ENCODE measurements around the gene SF3A1. TPM values are rescaled to one million over a fixed set of nuclear protein-coding genes. Genes with fewer than 3 reads are reported as not detected.
A peak's percentile ranks its signal among the peaks of the same experiment; 100 is the strongest.

The SF3A1 gene
- total and polyA plus RNA-seq, 3 experiments from 2014 or later = 139 to 241 (median 235) TPM

DNA sequence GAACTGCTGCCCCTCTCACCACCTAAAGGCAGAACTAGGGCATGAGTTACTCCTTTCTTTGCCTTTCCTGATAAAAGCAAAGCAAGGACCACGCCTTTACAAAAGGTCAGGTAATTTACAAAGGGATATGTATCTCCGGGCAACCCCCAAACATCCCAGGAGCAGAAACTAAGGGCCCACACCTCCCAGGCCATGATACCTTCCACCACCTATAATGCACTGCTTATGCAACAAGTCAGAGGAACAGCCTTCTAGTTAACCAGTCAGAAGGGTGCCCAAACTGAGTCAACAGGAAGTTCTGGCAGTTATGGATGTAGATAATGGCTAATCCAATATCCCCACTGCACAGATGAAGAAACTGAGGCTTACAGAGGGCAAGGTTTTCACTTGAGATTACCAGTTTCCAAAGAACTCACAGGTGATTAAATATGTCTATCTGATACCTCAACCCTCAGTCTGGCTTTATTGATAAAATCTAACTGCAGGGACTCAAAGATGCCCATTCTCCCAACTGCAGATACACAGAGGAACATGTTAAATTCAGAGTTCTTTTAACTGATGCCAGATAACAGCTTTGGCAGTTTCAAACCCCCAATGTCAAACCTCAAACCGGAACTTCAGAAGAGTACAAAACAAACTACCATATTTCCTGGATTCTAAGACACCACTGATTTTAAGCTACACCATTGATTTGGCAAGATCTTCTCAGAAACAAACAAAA, 50.6 kb downstream of the SF3A1 start:
- H3K4me1 ChIP-seq (ENCODE audit: insufficient read depth, low read length) = peaks cover 99% of the 10 kb centered on the region
- no peaks in the 10 kb centered on the region for H3K9me3 ChIP-seq (ENCODE audit: low read length)
- H3K36me3 ChIP-seq (ENCODE audit: insufficient read depth, low read length) = peaks cover 7% of the 10 kb centered on the region
- ChIA-PET CTCF (interaction anchor here (1.0 to 8.6 kb wide), 9 partner anchors 9 to 119 kb away, joined by 3 to 98 read pairs (median 6); partner anchors contain the start of genes CASTOR1, MTFP1, RNF215 and TBC1D10A), POLR2A (interaction anchor here (0.6 to 7.2 kb wide), 13 partner anchors 8 to 882 kb away, joined by 3 to 71 read pairs (median 3); partner anchors contain the start of genes CASTOR1, CCDC157, MTFP1 and SF3A1)
- H3K9me3 Mint-ChIP-seq = no peaks in the 10 kb centered on the region
- no peaks in the 10 kb centered on the region for H3K27me3 Mint-ChIP-seq
- peaks cover 99 to 100% (median 100%) of the 10 kb centered on the region in 3 donors for H3K4me1 Mint-ChIP-seq
- peaks cover 0 to 36% (median 7%) of the 10 kb centered on the region in 3 donors for H3K36me3 Mint-ChIP-seq
- peak overlapping the region; percentile 61 for H3K4me3 ChIP-seq (ENCODE audit: low read length)
- peak in 2 of 5 donors; percentile 73 to 87 for DNase-seq
- no peaks in the 10 kb centered on the region for H3K27me3 ChIP-seq (ENCODE audit: insufficient read depth, low read length, poor library complexity, severe bottlenecking)
- H3K4me3 Mint-ChIP-seq = peak overlapping the region; percentile 64 to 77 (median 69)
- H3K27ac Mint-ChIP-seq = peak overlapping the region; percentile 31 to 99 (median 89)
- H3K27ac ChIP-seq (ENCODE audit: low read depth, low read length) = peak overlapping the region; percentile 40

- H3K27me3 Mint-ChIP-seq = no peaks in the 10 kb centered on the region
- no peaks in the 10 kb centered on the region for H3K9me3 Mint-ChIP-seq
- peaks cover 0 to 39% (median 7%) of the 10 kb centered on the region in 3 donors for H3K36me3 Mint-ChIP-seq
- peaks cover 99% of the 10 kb centered on the region for H3K4me1 ChIP-seq (ENCODE audit: insufficient read depth, low read length)
- DNase-seq = peak in 4 of 5 donors; percentile 35 to 68 (median 60)
- H3K4me1 Mint-ChIP-seq = peaks cover 94 to 100% (median 99%) of the 10 kb centered on the region in 3 donors
- peak overlapping the region; percentile 40 for H3K27ac ChIP-seq (ENCODE audit: low read depth, low read length)
- H3K27me3 ChIP-seq (ENCODE audit: insufficient read depth, low read length, poor library complexity, severe bottlenecking) = no peaks in the 10 kb centered on the region
- H3K9me3 ChIP-seq (ENCODE audit: low read length) = no peaks in the 10 kb centered on the region
- peaks cover 13% of the 10 kb centered on the region for H3K36me3 ChIP-seq (ENCODE audit: insufficient read depth, low read length)
- ChIA-PET POLR2A (interaction anchor here (0.8 to 7.2 kb wide), 5 partner anchors 8 to 51 kb away, joined by 3 to 71 read pairs (median 15); partner anchors contain the start of genes CASTOR1, CCDC157, SF3A1 and TBC1D10A), CTCF (interaction anchor here (1.1 to 8.6 kb wide), 4 partner anchors 15 to 82 kb away, joined by 5 to 98 read pairs (median 26); partner anchors contain the start of genes CASTOR1, RNF215 and TBC1D10A)
- H3K27ac Mint-ChIP-seq = peak overlapping the region; percentile 78 to 99 (median 91)
- H3K4me3 ChIP-seq (ENCODE audit: low read length) = peak overlapping the region; percentile 61
- peak overlapping the region; percentile 64 to 77 (median 69) for H3K4me3 Mint-ChIP-seq
These were observed 51.2 kb downstream of the SF3A1 start for GRCh38 chr22:30305519-30305905.

DNA sequence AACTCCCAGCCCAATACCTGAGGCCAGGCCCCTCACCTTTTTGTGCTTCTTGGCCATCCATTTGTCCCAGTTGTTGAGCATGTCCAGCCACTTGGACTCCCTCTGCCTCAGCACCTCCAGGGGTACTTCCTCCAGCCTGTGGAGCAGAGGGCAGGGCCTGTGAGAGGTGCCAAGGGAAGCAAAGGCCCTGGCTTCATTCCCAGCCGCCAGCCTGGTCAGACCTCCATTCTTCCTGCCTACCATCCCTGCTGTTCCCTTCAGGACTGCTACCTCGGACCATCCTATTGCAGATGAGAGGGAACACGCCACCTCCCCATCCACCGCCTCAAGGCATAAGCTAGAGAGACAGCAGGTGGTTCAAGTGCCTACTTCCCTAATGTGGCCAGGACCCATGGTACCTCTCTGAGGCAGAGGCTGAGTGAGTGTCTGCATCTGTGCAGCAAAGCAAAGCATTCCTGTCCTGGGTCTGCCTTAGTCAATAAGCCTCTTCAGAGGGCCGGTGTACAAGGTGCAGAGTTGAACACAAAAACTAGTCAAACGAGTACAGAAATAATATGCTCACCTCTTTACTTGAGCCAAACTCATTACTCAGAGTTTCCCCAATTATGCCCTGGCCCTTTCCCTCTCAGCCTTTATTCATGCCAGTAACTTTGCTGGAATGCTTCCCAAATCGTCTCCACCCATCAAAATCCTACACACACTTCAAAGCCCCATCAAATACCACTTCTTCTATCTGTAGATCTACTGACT, 52.0 kb downstream of the SF3A1 start:
- H3K4me3 Mint-ChIP-seq = peak overlapping the region; percentile 24 to 77 (median 66)
- peaks cover 16% of the 10 kb centered on the region for H3K36me3 ChIP-seq (ENCODE audit: insufficient read depth, low read length)
- CTCF ChIA-PET = interaction anchor here (1.1 to 8.6 kb wide), 4 partner anchors 14 to 83 kb away, joined by 5 to 98 read pairs (median 26); partner anchors contain the start of genes CASTOR1, RNF215 and TBC1D10A
- peaks cover 98% of the 10 kb centered on the region for H3K4me1 ChIP-seq (ENCODE audit: insufficient read depth, low read length)
- H3K4me3 ChIP-seq (ENCODE audit: low read length) = peak overlapping the region; percentile 61
- no peaks in the 10 kb centered on the region for H3K9me3 Mint-ChIP-seq
- H3K27ac Mint-ChIP-seq = peak overlapping the region; percentile 78 to 99 (median 91)
- H3K4me1 Mint-ChIP-seq = peaks cover 86 to 94% (median 91%) of the 10 kb centered on the region in 3 donors
- peaks cover 0 to 46% (median 7%) of the 10 kb centered on the region in 3 donors for H3K36me3 Mint-ChIP-seq
- no peaks in the 10 kb centered on the region for H3K9me3 ChIP-seq (ENCODE audit: low read length)
- POLR2A ChIA-PET = interaction anchor here (2.0 to 7.2 kb wide), 5 partner anchors 9 to 52 kb away, joined by 10 to 71 read pairs (median 21); partner anchors contain the start of genes CASTOR1, CCDC157, SF3A1 and TBC1D10A
- H3K27me3 ChIP-seq (ENCODE audit: insufficient read depth, low read length, poor library complexity, severe bottlenecking) = no peaks in the 10 kb centered on the region
- H3K27me3 Mint-ChIP-seq = no peaks in the 10 kb centered on the region
- no peak for DNase-seq
- peak overlapping the region; percentile 40 for H3K27ac ChIP-seq (ENCODE audit: low read depth, low read length)

DNA sequence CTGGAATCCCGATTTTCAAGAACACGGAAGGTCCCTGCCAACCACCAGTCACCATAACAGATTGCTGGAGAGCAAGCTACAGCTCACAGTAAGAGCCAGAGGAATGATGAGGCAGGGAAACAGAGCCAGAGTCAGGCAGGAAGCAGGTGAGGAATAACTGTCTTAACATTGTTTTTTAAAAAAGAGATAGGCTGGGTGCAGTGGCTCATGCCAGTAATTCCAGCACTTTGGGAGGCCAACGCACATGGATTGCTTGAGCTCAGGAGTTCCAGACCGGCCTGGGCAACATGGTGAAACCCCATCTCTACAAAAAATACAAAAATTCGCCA, 53.9 kb downstream of the SF3A1 start:
- H3K27ac Mint-ChIP-seq = peak overlapping the region; percentile 83 to 96 (median 91)
- H3K9me3 Mint-ChIP-seq = no peaks in the 10 kb centered on the region
- Histone ChIP-seq H3K27me3 (ENCODE audit: insufficient read depth, low read length, poor library complexity, severe bottlenecking) (no peaks in the 10 kb centered on the region), H3K4me1 (ENCODE audit: insufficient read depth, low read length) (peaks cover 97% of the 10 kb centered on the region), H3K4me3 (ENCODE audit: low read length) (peak overlapping the region; percentile 49), H3K9me3 (ENCODE audit: low read length) (no peaks in the 10 kb centered on the region), H3K27ac (ENCODE audit: low read depth, low read length) (peak overlapping the region; percentile 22), H3K36me3 (ENCODE audit: insufficient read depth, low read length) (peaks cover 34% of the 10 kb centered on the region)
- peaks cover 0 to 62% (median 7%) of the 10 kb centered on the region in 3 donors for H3K36me3 Mint-ChIP-seq
- peak overlapping the region; percentile 38 to 82 (median 59) for H3K4me3 Mint-ChIP-seq
- peaks cover 80 to 90% (median 88%) of the 10 kb centered on the region in 3 donors for H3K4me1 Mint-ChIP-seq
- DNase-seq = no peak
- no peaks in the 10 kb centered on the region for H3K27me3 Mint-ChIP-seq
- CTCF ChIA-PET = interaction anchor here (0.9 to 8.6 kb wide), 3 partner anchors 12 to 24 kb away, joined by 3 to 98 read pairs (median 3); partner anchors contain the start of genes CASTOR1 and TBC1D10A
- POLR2A ChIA-PET = interaction anchor here (3.1 to 7.2 kb wide), 3 partner anchors 13 to 53 kb away, joined by 12 to 71 read pairs (median 21); partner anchors contain the start of genes CASTOR1, CCDC157, SF3A1 and TBC1D10A

DNA sequence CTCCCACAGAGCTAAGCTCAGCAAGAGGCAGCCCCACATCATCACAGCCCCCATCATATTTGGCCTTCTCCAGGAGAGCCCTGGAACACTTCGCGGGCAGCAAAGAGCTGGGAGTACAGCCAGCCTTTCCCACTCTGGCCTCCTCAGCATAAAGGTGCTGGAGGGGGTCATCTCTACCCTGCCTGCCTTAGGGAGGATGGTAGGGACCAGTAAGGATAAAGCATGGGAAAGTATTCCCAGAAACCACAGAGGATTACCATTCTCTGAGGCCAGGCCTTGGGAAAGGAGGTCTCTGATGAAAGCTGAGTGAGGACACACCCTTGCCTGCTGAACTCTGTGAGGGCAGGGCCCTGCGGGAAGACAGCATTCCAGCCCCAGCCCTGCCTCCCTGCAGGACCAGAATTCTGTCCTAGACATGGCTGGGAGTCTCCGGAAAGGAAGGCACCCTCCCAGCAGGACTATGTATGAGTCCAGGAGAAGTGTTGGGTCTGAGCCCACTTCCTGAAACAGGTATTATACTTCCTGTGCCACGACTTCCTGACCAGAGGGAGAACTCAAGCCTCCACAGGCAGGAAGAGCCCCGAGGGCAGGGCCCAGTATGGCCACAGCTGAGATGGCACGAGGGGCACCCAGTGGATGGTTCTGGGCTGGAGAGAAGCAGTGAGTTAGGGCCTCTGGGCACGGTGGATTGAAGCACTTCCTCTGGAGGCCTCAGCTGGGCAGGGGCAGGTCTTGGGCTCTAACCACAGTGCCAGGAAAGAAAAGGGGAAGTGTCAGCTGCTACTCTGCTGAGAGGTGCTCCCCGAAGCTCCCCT, 54.5 kb downstream of the SF3A1 start:
- Mint-ChIP-seq H3K27me3 (no peaks in the 10 kb centered on the region), H3K36me3 (peaks cover 0 to 68% (median 7%) of the 10 kb centered on the region in 3 donors), H3K4me3 (peak overlapping the region; percentile 38 to 91 (median 59)), H3K4me1 (peaks cover 79 to 90% (median 88%) of the 10 kb centered on the region in 3 donors), H3K9me3 (no peaks in the 10 kb centered on the region), H3K27ac (peak overlapping the region; percentile 83 to 96 (median 91))
- Histone ChIP-seq H3K4me1 (ENCODE audit: insufficient read depth, low read length) (peaks cover 97% of the 10 kb centered on the region), H3K27ac (ENCODE audit: low read depth, low read length) (peak overlapping the region; percentile 22), H3K9me3 (ENCODE audit: low read length) (no peaks in the 10 kb centered on the region), H3K27me3 (ENCODE audit: insufficient read depth, low read length, poor library complexity, severe bottlenecking) (no peaks in the 10 kb centered on the region), H3K4me3 (ENCODE audit: low read length) (peak overlapping the region; percentile 49), H3K36me3 (ENCODE audit: insufficient read depth, low read length) (peaks cover 35% of the 10 kb centered on the region)
- ChIA-PET POLR2A (interaction anchor here (3.1 to 7.2 kb wide), 3 partner anchors 13 to 54 kb away, joined by 12 to 71 read pairs (median 21); partner anchors contain the start of genes CASTOR1, CCDC157, SF3A1 and TBC1D10A), CTCF (interaction anchor here (1.1 to 8.6 kb wide), 3 partner anchors 12 to 25 kb away, joined by 4 to 98 read pairs (median 12); partner anchors contain the start of genes CASTOR1 and TBC1D10A)
- DNase-seq = no peak

GRCh38 chr22:30299322-30299721, 57.4 kb downstream of the SF3A1 start:
- no peaks in the 10 kb centered on the region for H3K9me3 Mint-ChIP-seq
- CTCF ChIA-PET = interaction anchor here (1.8 to 3.0 kb wide), 2 partner anchors 9 to 11 kb away, joined by 4 to 12 read pairs; partner anchors contain the start of gene CASTOR1
- peak overlapping the region in 2 of 8 donors; percentile 59 to 77 for H3K27ac Mint-ChIP-seq
- H3K36me3 Mint-ChIP-seq = peaks cover under 1 to 92% (median 7%) of the 10 kb centered on the region in 3 donors
- no peaks in the 10 kb centered on the region for H3K27me3 Mint-ChIP-seq
- peaks cover 48% of the 10 kb centered on the region for H3K36me3 ChIP-seq (ENCODE audit: insufficient read depth, low read length)
- POLR2A ChIA-PET = no interaction called here
- no peak overlapping the region for H3K4me3 Mint-ChIP-seq
- no peaks in the 10 kb centered on the region for H3K27me3 ChIP-seq (ENCODE audit: insufficient read depth, low read length, poor library complexity, severe bottlenecking)
- no peak overlapping the region for H3K4me3 ChIP-seq (ENCODE audit: low read length)
- no peaks in the 10 kb centered on the region for H3K9me3 ChIP-seq (ENCODE audit: low read length)
- H3K4me1 Mint-ChIP-seq = peaks cover 65 to 75% (median 74%) of the 10 kb centered on the region in 3 donors
- no peak for DNase-seq
- no peak overlapping the region for H3K27ac ChIP-seq (ENCODE audit: low read depth, low read length)
- H3K4me1 ChIP-seq (ENCODE audit: insufficient read depth, low read length) = peaks cover 94% of the 10 kb centered on the region

All from CD8-positive, alpha-beta memory T cell (primary cell).